Measurements from ENCODE around the gene DAZL.

DNA sequence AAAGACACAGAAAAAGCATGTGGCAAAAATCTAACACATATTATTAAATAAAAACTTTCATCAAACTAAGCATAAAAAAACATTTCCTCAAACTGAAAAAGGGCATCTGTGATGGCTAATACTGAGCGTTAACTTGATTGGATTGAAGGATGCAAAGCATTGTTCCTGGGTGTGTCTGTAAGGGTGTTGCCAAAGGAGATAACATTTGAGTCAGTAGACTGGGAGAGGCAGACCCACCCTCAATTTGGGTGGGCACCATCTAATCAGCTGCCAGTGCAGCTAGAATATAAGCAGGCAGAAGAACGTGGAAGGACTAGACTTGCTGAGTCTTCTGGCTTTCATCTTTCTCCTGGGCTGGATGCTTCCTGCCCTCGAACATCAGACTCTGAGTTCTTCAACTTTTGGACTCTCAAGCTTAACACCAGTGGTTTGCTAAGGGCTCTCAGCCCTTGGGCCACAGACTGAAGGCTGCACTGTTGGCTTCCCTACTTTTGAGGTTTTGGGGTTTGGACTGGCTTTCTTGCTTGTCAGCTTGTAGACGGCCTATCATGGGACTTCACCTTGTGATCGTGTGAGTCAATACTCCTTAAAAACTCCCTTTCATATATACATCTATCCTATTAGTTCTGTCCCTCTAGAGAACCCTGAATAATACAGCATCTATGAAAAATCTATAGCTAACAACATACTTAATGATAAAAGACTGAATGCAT is 45.4 kb downstream of the DAZL start:
- TF ChIP-seq, protein P1, sequence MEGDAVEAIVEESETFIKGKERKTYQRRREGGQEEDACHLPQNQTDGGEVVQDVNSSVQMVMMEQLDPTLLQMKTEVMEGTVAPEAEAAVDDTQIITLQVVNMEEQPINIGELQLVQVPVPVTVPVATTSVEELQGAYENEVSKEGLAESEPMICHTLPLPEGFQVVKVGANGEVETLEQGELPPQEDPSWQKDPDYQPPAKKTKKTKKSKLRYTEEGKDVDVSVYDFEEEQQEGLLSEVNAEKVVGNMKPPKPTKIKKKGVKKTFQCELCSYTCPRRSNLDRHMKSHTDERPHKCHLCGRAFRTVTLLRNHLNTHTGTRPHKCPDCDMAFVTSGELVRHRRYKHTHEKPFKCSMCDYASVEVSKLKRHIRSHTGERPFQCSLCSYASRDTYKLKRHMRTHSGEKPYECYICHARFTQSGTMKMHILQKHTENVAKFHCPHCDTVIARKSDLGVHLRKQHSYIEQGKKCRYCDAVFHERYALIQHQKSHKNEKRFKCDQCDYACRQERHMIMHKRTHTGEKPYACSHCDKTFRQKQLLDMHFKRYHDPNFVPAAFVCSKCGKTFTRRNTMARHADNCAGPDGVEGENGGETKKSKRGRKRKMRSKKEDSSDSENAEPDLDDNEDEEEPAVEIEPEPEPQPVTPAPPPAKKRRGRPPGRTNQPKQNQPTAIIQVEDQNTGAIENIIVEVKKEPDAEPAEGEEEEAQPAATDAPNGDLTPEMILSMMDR (IDR thresholded peaks at IDR 0.05 in 2 of 3, conservative IDR thresholded peaks at IDR 0.05 in 1 of 3; ENCODE audit: borderline replicate concordance in 1 of 3, insufficient read depth in 1 of 3, low read depth in 2 of 3, low read length in 2 of 3), result no peak
- TF ChIP-seq, protein P2, sequence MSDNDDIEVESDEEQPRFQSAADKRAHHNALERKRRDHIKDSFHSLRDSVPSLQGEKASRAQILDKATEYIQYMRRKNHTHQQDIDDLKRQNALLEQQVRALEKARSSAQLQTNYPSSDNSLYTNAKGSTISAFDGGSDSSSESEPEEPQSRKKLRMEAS (IDR thresholded peaks at IDR 0.05), result no peak
